ENCODE data around the gene PLXNC1.

PLXNC1 gene

GRCh38 chr12:94228488-94228907 lies 80.1 kb downstream of the PLXNC1 start:
- DNase-seq (ENCODE audit: low read depth in 1 of 2, low spot score in 1 of 2), result no peak
- TF ChIP-seq JUND (IDR thresholded peaks at IDR 0.05; ENCODE audit: low read depth), result no peak
- in situ Hi-C loops (cut with HindIII; ENCODE audit: low pct_unique_long_range_greater_than_20kb, low sequenced_read_pairs), result no loop called here

DNA sequence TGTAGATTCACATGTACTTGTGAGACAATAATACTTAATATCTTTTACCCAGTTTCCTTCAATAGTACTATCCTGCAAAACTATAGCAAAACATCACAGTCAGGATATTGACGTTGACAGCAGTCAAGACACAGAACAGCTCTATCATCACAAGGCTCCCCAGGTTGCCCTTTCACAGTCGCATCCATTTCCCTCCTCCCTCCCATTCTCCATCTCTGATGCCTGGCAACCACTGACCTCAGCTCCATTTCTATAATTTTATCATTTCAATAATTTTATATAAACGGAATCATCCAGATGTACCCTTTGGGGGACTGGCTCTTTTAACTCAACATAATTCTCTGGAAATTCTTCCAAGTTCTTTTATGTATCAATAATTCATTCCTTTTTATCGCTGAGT lies 81.5 kb downstream of the PLXNC1 start:
- in situ Hi-C loops (cut with HindIII; ENCODE audit: low pct_unique_long_range_greater_than_20kb, low sequenced_read_pairs), result no loop called here
- no peak for TF ChIP-seq JUND (IDR thresholded peaks at IDR 0.05; ENCODE audit: low read depth)
- no peak for DNase-seq (ENCODE audit: low read depth in 1 of 2, low spot score in 1 of 2)

- DNase-seq (ENCODE audit: low read depth in 1 of 2, low spot score in 1 of 2), result no peak
- TF ChIP-seq JUND (IDR thresholded peaks at IDR 0.05; ENCODE audit: low read depth), result no peak
- in situ Hi-C loops (cut with HindIII; ENCODE audit: low pct_unique_long_range_greater_than_20kb, low sequenced_read_pairs), result no loop called here
Measured at GRCh38 chr12:94230357-94230905, 82.1 kb downstream of the PLXNC1 start.

GRCh38 chr12:94231709-94232108 lies 83.3 kb downstream of the PLXNC1 start:
- no peak for TF ChIP-seq JUND (IDR thresholded peaks at IDR 0.05; ENCODE audit: low read depth)
- in situ Hi-C loops (cut with HindIII; ENCODE audit: low pct_unique_long_range_greater_than_20kb, low sequenced_read_pairs), result no loop called here
- no peak for DNase-seq (ENCODE audit: low read depth in 1 of 2, low spot score in 1 of 2)

DNA sequence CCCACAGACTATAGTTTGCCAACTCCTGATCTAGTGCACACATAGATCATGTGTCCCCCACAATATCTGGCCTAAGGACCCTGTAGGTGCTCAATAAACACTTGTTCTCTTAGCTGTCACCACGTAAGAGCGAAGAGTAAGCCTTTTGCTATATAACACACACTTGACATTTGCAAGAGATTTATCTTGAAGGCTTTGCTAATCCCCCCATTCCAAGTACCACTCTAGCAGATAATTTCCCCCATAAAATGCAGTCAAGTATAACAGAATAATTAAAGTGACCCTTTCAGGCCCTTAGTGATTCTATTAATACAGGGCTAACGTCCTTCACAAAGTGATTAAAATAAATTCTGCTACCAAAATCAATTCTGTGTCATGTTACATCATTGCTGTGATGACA lies 87.5 kb downstream of the PLXNC1 start:
- DNase-seq (ENCODE audit: low read depth in 1 of 2, low spot score in 1 of 2), result no peak
- TF ChIP-seq JUND (IDR thresholded peaks at IDR 0.05; ENCODE audit: low read depth), result no peak
- in situ Hi-C loops (cut with HindIII; ENCODE audit: low pct_unique_long_range_greater_than_20kb, low sequenced_read_pairs), result no loop called here

GRCh38 chr12:94239332-94239993 lies 91.1 kb downstream of the PLXNC1 start:
- DNase-seq (ENCODE audit: low read depth in 1 of 2, low spot score in 1 of 2), result no peak
- TF ChIP-seq JUND (IDR thresholded peaks at IDR 0.05; ENCODE audit: low read depth), result no peak
- in situ Hi-C loops (cut with HindIII; ENCODE audit: low pct_unique_long_range_greater_than_20kb, low sequenced_read_pairs), result no loop called here

DNA sequence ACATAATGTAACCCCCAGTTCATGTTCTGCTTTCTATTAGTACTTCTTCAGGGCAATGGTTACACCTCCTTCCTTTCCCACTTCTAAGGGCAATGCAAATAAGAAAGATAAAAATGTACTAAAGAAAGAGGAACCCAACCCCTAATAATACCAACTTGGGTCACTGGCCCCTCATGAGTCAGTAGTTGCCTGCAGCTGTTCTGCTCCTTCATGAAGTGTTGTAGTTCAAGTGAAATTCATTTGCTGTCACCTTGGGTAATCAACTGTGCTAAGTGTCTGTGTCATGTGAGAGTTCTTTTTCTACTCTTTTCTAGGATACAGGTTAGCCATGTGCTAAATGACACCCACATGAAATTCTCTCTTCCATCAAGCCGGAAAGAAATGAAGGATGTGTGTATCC lies 91.8 kb downstream of the PLXNC1 start:
- TF ChIP-seq JUND (IDR thresholded peaks at IDR 0.05; ENCODE audit: low read depth), result no peak
- in situ Hi-C loops (cut with HindIII; ENCODE audit: low pct_unique_long_range_greater_than_20kb, low sequenced_read_pairs), result no loop called here
- no peak for DNase-seq (ENCODE audit: low read depth in 1 of 2, low spot score in 1 of 2)

GRCh38 chr12:94242901-94243300 lies 94.5 kb downstream of the PLXNC1 start:
- in situ Hi-C loops (cut with HindIII; ENCODE audit: low pct_unique_long_range_greater_than_20kb, low sequenced_read_pairs), result no loop called here
- peak in 1 of 2 experiments; percentile 46 for DNase-seq (ENCODE audit: low read depth in 1 of 2, low spot score in 1 of 2)
- TF ChIP-seq JUND (IDR thresholded peaks at IDR 0.05; ENCODE audit: low read depth), result no peak

DNA sequence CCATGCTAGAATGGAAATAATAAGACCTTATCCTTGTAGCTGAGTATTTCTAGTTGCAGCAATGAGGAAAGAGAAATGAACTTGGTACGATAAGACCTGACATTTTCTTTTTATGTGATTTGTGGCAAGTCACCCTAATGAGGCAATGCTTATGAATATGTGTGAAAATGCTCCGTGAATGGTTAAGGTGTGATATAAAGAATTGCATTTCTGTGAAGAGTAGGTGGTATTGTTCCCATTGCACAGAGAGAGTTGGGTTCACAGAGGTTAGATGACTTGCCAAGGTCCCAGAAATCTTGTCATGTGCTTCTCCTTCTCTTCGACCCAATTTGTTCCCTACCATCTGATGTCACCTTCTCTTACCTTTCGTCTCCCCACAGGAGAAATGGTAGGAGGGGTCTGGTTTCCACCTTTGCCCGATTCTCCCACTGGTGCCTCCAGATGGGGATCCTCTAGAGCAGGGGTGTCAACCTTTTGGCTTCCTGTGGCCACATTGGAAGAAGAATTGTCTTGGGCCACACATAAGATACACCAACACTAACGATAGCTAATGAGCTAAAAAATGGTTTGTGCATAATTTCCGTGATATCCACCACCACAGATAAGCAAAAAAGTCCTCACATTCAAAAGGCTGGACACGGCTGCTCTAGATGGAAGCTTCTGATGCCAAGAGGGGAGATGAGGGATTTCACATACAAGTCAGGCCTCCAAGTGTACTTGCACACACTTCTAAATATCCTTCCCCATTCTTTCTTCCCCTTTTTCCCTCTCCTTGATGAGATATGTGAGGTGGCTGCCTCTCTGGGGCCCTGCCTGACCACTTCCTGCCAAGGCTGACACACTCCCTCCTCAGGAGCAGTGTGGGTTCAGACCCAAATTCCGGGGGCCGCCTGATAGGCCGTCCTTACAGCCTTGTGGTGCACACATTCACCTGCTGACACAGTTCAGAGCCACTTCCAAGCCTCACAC lies 96.1 kb downstream of the PLXNC1 start:
- DNase-seq (ENCODE audit: low read depth in 1 of 2, low spot score in 1 of 2), result no peak
- no peak for TF ChIP-seq JUND (IDR thresholded peaks at IDR 0.05; ENCODE audit: low read depth)
- in situ Hi-C loops (cut with HindIII; ENCODE audit: low pct_unique_long_range_greater_than_20kb, low sequenced_read_pairs), result no loop called here

DNA sequence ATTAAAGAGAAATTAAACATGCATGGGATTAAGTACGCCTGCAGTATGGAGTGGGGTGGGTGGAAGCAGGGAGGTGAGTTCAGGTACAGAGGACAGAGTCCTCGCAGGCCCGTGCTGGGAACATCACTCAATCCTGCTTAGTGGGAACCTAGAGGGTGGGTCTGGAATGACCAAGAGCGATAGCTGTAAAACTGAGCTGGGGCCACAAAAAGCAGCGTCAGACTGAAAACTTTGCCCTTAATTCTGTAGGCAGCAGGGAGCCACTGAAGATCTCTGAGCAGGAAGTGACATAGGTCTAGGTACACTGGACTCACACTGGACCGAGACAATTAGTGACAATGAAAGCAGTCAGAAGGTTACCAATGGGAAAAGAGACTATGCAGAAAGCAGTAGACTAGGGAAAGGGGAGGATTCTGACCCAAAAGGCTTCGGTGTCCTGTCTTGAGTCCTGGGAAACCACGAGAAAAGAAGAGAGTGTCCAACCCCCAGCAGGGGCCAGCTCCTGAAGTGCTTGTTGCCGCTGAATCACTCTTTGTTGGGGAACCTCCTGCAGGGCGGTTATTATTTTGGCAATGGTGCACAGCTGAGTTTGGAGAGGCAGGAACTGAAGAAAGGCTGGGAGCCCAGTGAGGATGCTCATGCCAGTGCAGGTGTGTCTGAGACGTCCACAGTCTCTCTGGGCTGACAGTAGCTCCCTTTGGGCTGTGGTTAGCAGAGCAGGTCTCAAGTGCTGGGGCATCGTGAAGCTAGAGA lies 97.4 kb downstream of the PLXNC1 start:
- no peak for DNase-seq (ENCODE audit: low read depth in 1 of 2, low spot score in 1 of 2)
- no peak for TF ChIP-seq JUND (IDR thresholded peaks at IDR 0.05; ENCODE audit: low read depth)
- in situ Hi-C loops (cut with HindIII; ENCODE audit: low pct_unique_long_range_greater_than_20kb, low sequenced_read_pairs), result no loop called here

GRCh38 chr12:94247246-94247645 lies 98.9 kb downstream of the PLXNC1 start:
- TF ChIP-seq JUND (IDR thresholded peaks at IDR 0.05; ENCODE audit: low read depth), result no peak
- in situ Hi-C loops (cut with HindIII; ENCODE audit: low pct_unique_long_range_greater_than_20kb, low sequenced_read_pairs), result no loop called here
- no peak for DNase-seq (ENCODE audit: low read depth in 1 of 2, low spot score in 1 of 2)

- in situ Hi-C loops (cut with HindIII; ENCODE audit: low pct_unique_long_range_greater_than_20kb, low sequenced_read_pairs), result no loop called here
- TF ChIP-seq JUND (IDR thresholded peaks at IDR 0.05; ENCODE audit: low read depth), result no peak
- DNase-seq (ENCODE audit: low read depth in 1 of 2, low spot score in 1 of 2), result no peak
Measured at GRCh38 chr12:94248582-94248981, 100.2 kb downstream of the PLXNC1 start.

Data from T47D (cell line).